Neural progenitor cell (in vitro differentiated cells): ENCODE results near the gene IL1RAPL1.

Experiments used
- EZH2 ChIP-seq: fragments of 200-600 bp; sonication (generic); IDR thresholded peaks from 2 replicates; pipeline ENCODE4 v1.6.1; 2017; ENCODE audit warnings: antibody characterized with exemption, mild to moderate bottlenecking, moderate library complexity
- EZH2phosphoT487 ChIP-seq: fragments of 200-600 bp; sonication (generic); IDR thresholded peaks from 2 replicates; pipeline ENCODE4 v1.6.1; 2017; ENCODE audit warnings: antibody characterized with exemption
- TF ChIP-seq, protein P1 (sequence below): fragments of 200-600 bp; sonication (generic); IDR thresholded peaks from 2 replicates; pipeline ENCODE4 v1.5.1; 2017; ENCODE audit warnings: antibody characterized with exemption, mild to moderate bottlenecking

DNA sequence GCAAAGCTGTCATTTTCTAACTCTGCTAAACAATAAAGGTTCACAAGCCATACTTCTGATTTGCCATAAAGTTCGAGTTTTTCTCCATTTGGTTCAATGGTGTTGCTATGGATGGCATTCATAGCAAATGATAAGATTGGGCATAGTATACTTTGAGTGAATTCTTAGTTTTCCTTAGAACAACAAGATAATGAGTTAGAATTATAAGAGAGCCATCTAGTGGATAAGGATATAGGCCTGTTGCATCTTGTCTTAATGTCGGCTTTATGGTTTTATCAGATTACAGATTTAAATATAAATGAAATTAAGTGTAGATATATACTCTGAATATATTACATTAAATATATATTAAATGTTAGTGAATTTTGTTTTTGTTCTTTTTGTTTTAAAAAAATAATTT, 644.6 kb downstream of the IL1RAPL1 start:
- TF ChIP-seq, protein P1, sequence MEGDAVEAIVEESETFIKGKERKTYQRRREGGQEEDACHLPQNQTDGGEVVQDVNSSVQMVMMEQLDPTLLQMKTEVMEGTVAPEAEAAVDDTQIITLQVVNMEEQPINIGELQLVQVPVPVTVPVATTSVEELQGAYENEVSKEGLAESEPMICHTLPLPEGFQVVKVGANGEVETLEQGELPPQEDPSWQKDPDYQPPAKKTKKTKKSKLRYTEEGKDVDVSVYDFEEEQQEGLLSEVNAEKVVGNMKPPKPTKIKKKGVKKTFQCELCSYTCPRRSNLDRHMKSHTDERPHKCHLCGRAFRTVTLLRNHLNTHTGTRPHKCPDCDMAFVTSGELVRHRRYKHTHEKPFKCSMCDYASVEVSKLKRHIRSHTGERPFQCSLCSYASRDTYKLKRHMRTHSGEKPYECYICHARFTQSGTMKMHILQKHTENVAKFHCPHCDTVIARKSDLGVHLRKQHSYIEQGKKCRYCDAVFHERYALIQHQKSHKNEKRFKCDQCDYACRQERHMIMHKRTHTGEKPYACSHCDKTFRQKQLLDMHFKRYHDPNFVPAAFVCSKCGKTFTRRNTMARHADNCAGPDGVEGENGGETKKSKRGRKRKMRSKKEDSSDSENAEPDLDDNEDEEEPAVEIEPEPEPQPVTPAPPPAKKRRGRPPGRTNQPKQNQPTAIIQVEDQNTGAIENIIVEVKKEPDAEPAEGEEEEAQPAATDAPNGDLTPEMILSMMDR, result peak; percentile 46
- TF ChIP-seq EZH2 (no peak), EZH2phosphoT487 (no peak)
